T-helper 9 cell (primary cell): ENCODE results near the gene XYLB.

Experiments used
- DNase-seq: peaks from one replicate; pipeline ENCODE4 v3.0.0-alpha.2; 2020

The XYLB gene

DNA sequence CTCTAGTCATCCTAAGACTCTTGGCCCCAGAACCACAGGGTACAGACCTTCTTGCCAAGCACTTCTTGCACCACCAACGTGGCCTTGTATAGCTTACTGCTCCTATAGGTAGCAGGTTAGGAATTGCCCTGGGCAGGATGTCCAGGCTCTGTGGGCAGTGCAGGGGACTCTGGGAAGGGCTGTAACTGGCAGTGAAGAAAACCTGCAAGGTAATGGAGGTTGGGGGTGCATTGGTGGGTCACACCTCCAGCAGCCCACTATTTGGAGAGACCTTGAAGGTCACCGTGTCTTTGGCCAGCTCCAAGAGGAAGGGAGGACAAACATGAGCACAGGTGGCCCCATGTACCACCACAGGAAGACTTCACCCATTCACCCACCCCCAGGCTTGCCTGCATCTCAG is 21.3 kb upstream of the XYLB start:
- no peak for DNase-seq

DNA sequence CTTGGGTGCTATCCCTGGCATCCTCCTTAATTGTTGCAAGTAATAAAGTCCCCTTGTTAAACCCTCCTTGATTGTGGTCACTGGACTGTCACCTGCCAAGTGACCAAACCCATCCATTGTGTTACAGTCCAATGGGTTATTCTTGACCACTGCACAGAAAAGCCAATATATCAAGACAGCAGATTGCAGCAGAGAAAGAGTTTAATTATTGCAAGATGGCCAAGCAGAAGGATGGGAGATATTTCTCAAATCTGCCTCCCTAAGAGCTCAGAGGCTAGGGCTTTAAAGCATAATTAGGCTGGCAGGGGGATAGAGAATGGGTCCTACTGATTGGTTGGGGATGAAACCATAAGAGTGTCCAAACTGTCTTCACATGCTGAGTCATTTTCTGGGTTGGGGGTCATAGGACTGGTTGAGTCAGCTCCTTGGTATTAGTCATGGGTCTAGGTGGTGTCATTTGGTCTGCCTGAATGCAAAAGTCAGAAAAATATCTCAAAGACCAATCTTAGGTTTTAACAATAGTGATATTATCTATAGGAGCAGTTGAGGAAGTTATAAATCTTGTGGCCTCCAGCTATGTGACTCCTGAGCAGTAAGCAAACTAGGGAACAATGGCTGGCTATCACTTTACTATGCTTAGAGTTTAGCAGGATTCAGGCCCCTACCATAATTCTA is 19.1 kb upstream of the XYLB start:
- DNase-seq, result no peak

DNA sequence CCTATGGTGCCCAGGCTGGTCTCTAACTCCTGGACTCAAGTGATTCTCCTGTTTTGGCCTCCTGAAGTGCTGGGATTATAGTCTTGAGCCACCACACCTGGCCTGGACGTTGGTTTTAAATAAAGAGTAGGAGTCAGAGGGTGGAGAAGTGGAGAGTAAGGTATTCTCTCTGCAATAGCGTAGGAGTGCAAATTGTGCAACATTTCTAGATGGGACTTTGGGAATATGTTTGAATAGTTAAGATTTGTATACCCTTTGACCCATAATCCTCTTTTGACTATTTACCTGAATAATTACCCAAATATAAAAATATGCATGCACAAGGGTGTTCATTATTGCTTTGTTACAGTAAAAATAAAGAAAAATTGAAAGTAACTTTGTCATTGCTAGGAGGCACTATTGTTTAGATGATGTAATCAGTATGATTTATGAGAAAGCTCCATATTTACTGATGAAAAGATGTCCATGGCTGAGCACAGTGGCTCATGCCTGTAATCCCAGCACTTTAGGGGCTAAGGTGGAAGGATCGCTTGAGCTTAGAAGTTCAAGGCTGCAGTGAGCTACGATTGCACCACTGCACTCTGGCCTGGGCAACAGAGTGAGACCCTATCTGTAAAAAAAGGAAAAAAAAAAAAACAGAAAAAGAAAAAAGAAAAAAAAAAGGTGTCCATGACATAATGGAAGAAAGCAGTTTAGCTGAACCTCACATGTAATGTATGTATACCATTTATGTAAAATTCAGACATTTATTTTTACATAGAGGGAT is 15.1 kb upstream of the XYLB start:
- DNase-seq, result no peak

DNA sequence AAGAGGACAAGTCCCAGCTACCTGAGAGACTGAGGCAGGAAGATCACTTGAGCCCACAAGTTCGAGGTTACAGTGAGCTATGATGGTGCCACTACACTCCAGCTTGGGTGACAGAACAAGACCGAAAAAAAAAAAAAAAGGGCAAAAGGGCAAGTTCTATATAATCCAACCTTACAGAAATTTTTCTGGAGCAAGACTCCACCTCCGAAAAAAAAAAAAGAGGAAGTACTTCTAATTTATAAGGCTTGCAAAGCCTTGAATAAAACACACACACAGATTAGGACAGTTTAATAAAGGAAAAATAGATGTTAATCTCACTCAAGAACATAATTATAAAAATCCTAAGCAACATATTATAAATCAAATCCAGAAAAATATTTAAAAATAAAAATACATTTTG is 14.4 kb upstream of the XYLB start:
- no peak for DNase-seq

DNA sequence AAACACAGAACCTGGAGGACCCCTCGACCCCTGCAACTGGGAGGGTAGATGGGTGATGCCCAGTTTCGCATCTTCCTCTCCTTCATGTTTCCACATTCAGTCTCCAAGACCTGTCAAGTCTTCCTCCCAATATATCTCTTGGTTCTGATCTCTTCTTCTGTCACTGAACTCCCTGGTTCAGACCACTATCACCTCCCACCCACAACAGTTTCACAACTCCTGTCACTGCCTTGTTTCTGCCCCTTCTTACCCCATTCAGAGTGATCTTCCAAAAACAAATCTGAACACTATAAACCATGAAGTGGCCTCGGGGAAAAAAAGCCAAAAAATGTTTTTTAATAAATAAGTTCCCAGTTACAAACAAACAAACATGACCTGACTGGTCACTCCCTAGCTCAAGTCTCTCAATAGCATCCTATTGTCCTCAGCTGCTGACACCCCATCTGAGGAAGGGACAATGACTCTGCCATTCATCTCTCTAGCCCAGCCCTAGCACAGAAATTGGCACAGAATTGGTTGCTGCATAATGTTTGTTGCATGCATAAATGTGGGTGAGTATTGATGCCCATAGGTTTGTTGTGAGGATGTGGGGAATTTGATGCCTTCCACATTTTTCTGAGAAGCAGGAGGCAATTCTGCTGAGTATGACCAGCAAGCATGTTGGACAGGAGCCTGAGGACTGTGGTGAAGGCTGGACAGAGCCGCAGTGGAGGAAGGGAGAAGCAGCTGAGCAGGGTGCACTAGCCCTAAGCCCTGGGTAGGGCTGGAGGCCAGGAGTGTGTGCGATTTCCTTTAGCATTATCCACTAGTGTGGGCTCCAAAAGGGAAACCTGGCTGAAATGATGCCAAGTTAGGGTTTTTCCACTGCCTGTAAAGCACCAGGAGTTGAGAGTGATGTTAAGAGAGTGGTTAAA is 12.2 kb upstream of the XYLB start:
- DNase-seq, result no peak

DNA sequence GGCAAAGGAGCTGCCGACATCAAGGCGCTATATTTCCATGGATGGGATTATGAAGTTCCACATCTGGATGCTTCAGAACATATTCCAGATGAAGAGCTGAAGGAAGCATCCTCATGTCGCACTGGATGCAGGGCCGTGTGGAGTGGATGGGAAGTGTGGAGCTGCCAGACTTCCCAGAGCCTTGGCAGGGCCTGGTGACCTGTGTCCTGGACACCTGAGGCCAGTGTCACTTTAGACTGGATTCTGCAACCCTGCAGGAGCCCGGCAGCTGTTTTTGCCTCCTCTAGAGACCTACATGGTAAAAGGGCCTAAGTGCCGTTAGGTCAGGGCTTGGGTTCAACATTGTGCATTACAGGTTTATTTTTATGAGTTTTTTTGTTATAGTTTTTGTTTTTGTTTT is 11.3 kb upstream of the XYLB start:
- no peak for DNase-seq

DNA sequence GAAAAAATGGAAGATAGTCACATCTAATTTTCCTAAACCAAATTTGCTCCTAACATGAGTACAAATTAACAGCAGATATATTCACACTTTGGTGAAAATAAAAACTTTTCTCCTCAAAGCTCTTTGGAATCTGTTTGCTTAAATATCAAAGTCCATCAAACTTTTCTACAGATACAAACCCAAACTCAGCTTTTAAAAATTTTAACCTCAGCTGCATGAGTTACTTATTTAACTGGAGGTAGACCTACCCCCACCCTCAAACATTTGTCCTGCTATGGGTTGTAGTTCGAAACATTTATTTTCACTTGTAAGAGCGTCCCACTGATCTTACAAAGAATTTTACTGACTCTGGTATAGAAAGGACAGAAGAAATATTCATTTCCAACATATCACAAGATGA is 8.9 kb upstream of the XYLB start:
- no peak for DNase-seq

DNA sequence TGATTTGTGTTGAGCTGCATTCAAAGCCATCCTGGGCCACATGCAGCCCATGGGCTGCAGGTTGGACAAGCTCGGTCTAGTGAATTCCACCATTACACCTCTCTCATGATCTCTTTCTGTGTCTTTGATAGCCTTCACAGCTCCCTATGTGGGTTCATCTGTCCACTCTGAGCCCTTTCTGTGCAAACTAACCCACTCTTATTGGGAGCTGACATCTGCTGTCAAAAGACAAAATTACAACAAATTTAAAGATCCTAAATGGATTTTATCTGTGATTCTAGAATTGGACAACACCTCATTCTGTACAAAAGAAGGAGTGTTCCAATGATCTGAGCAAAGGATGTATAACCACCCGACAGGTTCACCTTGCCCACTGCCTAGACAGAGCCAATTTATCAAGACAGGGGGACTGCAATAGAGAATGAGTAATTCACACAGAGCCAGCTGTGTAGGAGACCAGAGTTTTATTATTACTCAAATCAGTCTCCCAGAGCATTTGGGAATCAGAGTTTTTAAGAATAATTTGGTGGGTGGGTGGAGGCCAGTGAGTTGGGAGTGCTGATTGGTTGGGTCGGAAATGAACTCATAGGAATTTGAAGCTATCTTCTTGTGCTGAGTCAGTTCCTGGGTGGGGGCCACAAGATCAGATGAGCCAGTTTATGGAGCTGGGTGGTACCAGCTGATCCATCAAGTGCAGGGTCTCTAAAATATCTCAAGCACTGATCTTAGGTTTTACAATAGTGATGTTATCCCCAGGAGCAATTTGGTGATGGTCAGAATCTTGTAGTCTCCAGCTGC is 2.6 kb upstream of the XYLB start:
- DNase-seq, result no peak

DNA sequence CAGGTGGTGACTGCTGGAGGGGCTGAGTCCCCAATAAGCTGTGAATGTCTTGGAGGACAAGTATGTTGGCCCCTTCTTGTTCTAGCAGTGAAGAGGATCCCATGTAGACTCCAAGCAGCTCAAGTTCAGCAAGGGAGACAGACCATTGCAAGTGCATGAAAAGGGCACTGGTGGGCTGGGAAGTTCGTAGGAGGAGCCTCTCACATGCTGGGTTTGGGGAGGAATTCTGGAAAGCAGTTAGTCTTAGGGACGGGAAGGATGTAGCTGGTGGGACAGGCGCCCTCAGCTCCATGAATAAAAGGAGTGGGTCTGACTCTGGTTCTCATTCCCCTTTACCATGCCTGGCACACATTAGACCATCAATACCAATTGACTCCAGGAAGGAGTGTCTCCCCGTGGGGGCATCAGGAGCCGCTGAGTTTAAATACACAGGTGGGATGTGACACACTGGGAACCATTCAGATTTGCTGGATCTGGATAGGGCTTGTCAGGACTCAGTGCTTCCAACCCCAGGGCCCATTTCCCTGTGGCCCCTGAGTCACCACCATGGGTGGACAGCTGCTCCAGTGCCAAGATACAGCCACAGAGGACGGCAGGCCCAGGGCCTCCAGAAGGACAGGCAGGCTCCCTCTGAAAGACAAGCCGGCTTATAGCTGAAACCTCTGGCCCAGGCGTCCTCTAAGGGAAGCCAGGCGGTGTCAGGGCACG is 552 bp upstream of the XYLB start:
- no peak for DNase-seq

DNA sequence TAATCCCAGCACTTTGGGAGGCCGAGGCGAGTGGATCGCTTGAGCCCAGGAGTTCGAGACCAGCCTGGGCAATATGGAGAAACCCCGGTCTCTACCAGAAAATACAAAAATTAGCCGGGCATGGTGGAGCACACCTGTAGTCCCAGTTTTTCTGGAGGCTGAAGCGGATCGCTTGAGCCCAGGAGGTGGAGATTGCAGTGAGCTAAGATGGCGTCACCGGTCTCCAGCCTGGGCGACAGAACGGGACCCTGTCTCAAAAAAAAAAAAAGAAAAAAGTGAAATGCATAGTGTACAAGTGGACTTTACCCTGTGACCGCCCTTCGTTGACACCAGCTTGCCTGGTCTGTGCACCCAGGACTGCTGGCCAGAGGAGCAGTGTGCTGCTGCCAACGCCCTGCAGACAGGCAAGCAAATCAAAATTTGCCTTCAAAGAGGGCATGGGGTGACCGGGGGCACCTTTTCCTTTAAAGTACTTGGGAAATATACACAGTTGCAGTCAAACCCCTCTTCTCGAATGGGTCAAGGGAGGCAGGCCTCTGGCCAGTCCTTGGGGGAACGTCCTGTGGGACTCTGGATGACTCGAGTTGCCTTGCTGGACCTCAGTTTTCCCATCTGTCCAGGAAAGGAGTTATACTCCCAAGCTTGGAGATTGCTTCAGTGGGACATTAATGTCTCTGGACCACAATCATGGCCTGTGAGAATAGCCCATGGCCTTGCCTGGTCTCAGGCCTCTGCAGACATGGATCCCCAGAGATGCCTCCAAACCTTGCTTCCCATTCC is 1.0 kb downstream of the XYLB start:
- no peak for DNase-seq

DNA sequence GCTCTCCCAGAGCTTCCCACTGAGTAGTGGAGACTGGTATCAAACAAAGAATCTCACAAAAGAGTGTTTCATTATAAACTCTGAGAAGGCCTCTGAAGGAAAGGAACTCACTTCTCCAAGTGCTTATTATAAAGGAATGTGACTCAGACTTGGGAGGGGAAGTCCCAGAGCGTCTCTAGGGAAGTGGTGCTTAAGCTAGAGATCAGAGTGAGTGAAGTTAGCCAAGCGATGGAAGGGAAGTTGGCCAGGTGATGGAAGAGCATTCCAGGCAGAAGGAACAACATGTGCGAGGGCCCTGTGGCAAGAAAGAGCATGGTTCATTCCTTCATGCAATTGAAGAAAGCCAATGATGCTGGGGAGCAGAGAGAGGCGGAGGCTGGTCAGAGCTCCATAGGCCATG is 2.3 kb downstream of the XYLB start:
- DNase-seq, result no peak

DNA sequence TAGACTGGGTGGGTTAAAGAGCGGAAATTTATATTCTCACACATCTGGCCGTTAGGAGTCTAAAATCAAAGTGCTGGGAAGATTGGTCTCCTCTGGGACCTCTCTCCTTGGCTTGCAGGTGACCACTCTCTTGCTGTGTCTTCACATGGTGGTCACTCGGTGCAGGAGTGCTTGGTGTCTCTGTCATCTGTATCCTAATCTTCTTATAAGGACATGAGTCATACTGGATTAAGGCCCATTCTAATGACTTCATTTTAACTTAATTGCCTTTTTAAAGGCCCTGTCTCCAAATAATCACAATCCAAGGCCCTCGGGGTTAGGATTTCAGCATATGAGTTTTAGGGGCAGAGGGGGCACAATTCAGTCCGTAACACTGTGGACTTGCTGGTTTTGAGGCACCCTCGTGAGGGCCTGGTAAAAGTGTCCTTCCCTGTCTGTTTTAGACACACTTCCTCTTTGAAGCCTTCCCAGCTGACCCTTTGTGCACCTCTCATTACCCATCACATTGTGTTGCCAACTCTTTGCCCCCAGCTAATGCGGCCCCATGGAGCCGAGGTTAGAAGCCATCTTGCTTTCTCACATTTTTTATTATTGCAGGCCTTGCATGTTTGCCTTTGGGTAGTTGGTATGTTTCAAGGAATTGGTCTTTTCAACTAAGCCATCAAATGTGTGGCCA is 3.2 kb downstream of the XYLB start:
- no peak for DNase-seq

DNA sequence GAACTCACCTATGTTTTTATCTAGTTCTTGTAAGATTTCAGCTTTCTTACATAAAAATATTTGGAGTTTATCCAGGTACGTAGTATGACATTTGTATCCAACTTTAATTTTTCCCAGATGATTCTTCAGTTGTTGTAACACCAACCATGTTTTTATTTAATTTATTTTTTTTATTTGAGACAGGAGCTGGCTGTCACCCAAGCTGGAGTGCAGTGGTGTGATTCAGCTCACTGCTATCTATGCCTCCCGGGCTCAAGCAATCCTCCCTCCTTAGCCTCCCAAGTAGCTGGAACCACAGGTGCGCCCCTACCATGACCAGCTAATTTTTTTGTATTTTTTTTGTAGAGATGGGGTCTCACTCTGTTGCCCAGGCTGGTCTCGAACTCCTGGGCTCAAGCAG is 6.6 kb downstream of the XYLB start:
- no peak for DNase-seq

DNA sequence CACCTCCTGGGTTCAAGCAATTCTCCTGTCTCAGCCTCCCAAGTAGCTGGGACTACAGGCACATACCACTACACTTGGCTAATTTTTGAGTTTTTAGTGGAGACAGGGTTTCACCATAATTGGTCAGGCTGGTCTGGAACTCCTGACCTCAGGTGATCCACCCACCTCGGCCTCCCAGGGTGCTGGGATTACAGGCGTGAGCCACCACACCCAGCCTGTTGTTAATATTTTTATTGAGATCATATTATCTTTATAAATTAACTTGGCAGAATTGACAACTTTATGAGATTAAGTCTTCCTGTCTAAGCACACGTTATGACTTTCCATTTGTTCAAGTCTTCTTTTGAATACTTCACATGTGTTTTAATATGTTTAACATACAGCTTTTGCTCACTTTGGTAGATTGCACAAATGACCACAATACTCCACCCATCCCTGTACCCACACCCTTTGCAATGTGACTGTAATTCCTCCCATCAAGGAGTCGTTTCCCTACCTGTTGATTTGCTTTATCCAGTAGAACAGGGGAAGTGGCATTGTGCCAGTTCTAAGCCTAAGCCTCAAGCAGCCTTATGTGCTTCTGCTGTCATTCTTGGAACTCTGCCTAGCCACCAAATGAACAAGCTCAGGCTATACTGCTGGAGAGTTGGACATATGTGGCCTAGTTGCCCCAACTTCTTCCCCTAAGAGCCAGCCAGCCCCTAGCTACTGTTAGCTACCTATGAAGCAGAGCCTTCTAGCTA is 8.2 kb downstream of the XYLB start:
- DNase-seq, result no peak

DNA sequence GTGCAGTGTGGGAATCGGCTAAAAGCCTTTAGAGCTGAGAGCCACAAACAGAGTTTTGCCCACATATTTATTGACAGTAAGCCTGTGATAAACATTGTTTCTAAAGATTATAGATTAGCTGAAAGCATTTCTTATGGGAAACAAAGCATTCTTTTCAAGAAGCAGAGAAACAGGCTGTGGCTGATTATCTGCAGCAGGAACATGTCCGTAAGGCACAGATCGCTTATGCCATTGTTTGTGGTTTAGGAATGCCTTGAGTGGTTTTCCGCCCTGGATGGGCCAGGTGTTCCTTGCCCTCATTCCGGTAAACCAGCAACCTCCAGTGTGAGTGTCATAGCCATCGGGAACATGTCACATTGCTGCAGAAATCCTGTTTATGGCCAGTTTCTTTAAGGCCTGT is 12.5 kb downstream of the XYLB start:
- no peak for DNase-seq

DNA sequence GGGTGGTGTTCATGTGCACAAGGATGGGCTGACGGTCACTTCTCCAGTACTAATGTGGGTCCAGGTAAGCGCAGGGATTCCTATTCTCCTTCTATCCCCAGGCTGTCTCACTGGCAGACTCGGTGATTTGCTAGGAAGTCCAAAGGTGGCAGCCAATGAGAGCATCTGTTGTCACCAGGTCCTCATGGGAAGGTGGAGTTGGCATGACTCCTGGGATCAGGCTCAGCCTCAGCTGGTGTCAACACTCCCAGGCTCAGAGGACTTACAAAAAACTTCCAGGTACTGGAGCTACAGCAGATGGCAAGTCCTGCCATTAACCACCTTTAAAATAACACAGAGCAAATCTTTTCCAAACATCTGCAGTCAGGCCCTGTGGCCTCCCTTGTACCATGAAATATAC is 13.8 kb downstream of the XYLB start:
- no peak for DNase-seq

DNA sequence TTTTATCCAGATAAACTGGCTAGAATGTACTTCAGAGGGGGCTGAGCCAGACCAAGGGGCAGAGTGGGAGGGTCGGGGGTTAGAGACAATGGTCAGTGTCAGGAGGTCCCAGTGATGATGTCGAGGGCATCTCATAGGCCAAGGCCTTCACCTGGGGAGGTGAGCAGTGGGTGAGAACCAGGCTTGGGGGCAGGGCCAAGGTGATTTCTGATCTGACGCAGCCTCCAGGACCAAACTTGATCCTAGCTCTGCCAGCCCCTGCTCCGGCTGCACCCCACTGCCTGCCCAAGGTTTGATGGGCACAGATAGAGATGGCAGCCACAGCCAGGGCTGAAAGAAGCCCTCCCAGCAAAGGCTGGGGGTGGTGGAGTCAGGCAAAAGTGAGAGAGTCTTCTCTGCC is 14.9 kb downstream of the XYLB start:
- no peak for DNase-seq

DNA sequence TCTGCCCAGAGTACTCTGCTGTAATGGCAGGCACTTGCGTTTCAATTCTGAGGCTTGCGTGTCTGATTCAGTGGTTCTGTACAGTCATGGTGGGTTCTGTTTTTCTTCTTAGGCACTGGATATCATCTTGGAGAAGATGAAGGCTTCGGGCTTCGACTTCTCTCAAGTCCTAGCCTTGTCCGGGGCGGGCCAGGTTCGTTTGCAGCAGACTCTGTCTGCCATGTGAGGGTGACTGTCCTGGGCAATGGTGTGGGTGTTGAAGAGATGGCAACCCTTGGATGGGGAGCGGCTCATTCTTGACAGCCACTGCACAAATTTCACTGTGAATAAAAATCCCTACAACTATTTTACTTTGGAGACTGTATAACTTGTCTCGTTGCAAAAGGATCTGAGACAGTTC is 16.2 kb downstream of the XYLB start:
- DNase-seq, result no peak

DNA sequence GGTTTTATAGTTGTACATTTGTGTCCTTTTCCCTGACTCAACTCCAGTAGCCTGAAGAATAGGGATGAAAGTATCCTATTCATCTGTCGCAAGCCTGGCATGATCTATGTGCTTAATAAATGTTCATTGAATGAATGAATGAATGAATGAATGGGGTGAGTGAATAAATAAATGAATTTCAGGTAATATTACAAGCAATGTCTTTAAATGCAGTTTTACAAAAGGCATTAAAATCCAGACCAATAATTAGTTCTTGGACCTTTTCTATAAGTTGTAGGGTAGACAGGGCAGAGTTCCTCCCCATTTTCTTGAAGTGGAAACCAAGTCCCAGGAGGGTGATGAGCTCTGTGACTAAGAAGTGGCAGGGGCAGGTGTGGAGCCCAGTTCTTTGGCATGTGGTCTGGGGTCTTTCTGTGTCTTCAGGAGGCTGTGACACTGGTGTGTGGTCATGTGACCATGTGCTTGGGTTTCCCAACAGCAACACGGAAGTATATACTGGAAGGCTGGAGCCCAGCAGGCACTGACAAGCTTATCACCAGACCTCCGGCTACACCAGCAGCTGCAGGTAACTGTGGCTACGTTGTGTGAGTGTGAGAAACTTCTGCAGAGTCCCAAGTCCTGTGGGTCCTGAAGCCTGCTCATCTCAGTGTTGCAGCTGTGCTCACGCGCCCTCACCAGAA is 18.3 kb downstream of the XYLB start:
- no peak for DNase-seq
